Measurements from ENCODE around the gene SLC25A39.
"Not testable (repeated sequence)": the region's sequence is repeated elsewhere in the genome, so short reads cannot be mapped to it uniquely, and the experiment has no call there.

SLC25A39 gene

GRCh38 chr17:44333371-44333770, 8.7 kb upstream of the SLC25A39 start:
- no peak for DNase-seq

GRCh38 chr17:44331249-44331760, 6.7 kb upstream of the SLC25A39 start:
- peak; percentile 86 for DNase-seq

GRCh38 chr17:44330263-44330662, 5.6 kb upstream of the SLC25A39 start:
- DNase-seq, result not testable (repeated sequence)

GRCh38 chr17:44329516-44329915, 4.9 kb upstream of the SLC25A39 start:
- DNase-seq, result not testable (repeated sequence)

- no peak for DNase-seq
Observed at GRCh38 chr17:44327715-44328449, 3.3 kb upstream of the SLC25A39 start.

- DNase-seq, result peak; percentile 96
Observed at GRCh38 chr17:44326861-44327444, 2.3 kb upstream of the SLC25A39 start.

GRCh38 chr17:44324092-44324570, 492 bp downstream of the SLC25A39 start:
- DNase-seq, result no peak

GRCh38 chr17:44323359-44324091, 1.1 kb downstream of the SLC25A39 start:
- DNase-seq, result no peak

- DNase-seq, result no peak
Observed at GRCh38 chr17:44322236-44322895, 2.3 kb downstream of the SLC25A39 start.

- no peak for DNase-seq
Observed at GRCh38 chr17:44321246-44322120, 3.1 kb downstream of the SLC25A39 start.

GRCh38 chr17:44320066-44320465, 4.6 kb downstream of the SLC25A39 start:
- no peak for DNase-seq

- DNase-seq, result no peak
Observed at GRCh38 chr17:44318077-44318892, 6.3 kb downstream of the SLC25A39 start.

GRCh38 chr17:44317545-44317944, 7.1 kb downstream of the SLC25A39 start:
- DNase-seq, result no peak

GRCh38 chr17:44315760-44316731, 8.6 kb downstream of the SLC25A39 start:
- DNase-seq, result no peak

- DNase-seq, result peak; percentile 32
Observed at GRCh38 chr17:44314869-44315661, 9.6 kb downstream of the SLC25A39 start.

GRCh38 chr17:44314524-44314868, 10.1 kb downstream of the SLC25A39 start:
- DNase-seq, result no peak

- DNase-seq, result no peak
Observed at GRCh38 chr17:44314031-44314430, 10.6 kb downstream of the SLC25A39 start.

GRCh38 chr17:44312396-44313104, 12.1 kb downstream of the SLC25A39 start:
- no peak for DNase-seq
